ENCODE data around the gene SHROOM4.

The SHROOM4 gene

DNA sequence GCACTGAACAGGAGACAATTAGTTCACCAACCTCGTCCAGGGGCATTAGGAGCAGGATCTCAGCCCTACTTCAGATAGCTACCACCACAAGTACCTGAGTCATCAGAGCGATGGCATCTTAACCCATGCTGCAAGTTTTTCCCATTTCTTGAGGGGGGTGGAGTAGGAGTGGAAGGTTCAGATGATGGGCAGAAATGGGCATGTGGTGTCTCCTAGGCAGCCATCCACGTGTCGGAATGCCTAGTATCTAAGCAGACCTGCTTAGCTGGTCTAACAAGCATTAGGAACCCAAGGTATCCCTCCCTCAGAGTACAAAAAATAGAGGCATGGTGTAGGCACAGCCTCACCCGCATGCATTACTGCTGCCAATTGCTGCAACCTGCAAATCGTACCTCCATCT is 184.2 kb downstream of the SHROOM4 start:
- no peak for DNase-seq (ENCODE audit: extremely low spot score)
- ChIA-PET CTCF (no interaction called here), POLR2A (no interaction called here)
- TF ChIP-seq, protein P1, sequence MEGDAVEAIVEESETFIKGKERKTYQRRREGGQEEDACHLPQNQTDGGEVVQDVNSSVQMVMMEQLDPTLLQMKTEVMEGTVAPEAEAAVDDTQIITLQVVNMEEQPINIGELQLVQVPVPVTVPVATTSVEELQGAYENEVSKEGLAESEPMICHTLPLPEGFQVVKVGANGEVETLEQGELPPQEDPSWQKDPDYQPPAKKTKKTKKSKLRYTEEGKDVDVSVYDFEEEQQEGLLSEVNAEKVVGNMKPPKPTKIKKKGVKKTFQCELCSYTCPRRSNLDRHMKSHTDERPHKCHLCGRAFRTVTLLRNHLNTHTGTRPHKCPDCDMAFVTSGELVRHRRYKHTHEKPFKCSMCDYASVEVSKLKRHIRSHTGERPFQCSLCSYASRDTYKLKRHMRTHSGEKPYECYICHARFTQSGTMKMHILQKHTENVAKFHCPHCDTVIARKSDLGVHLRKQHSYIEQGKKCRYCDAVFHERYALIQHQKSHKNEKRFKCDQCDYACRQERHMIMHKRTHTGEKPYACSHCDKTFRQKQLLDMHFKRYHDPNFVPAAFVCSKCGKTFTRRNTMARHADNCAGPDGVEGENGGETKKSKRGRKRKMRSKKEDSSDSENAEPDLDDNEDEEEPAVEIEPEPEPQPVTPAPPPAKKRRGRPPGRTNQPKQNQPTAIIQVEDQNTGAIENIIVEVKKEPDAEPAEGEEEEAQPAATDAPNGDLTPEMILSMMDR (IDR thresholded peaks at IDR 0.05; ENCODE audit: control extremely low read depth, extremely low read depth, low read depth, missing control alignments), result no peak

DNA sequence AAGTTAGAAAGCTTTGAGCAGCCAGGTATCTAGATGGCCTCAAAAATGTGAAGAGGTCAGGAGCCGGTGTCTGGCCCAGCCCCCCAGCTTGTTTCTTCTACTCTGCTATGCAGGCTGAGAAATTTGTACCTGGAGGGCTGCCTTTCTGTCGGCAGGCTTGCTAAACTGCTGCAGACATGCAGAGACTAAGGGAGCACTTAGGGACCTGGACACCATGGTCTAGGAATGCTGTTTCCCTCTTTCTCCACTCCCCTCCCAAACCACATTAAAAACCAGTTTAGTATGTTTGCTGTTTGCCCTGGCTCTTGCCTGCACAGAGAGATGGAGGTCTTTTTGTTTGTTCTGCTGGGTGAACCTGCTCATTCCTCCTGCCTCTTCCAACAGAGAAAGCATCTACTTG is 186.3 kb downstream of the SHROOM4 start:
- TF ChIP-seq, protein P1 (IDR thresholded peaks at IDR 0.05; ENCODE audit: control extremely low read depth, extremely low read depth, low read depth, missing control alignments), result no peak
- DNase-seq (ENCODE audit: extremely low spot score), result no peak
- CTCF ChIA-PET, result interaction anchor here (1.3 kb wide), 1 partner anchor 44 kb away, joined by 3 read pairs; no protein-coding TSS in a partner anchor
- POLR2A ChIA-PET, result no interaction called here

DNA sequence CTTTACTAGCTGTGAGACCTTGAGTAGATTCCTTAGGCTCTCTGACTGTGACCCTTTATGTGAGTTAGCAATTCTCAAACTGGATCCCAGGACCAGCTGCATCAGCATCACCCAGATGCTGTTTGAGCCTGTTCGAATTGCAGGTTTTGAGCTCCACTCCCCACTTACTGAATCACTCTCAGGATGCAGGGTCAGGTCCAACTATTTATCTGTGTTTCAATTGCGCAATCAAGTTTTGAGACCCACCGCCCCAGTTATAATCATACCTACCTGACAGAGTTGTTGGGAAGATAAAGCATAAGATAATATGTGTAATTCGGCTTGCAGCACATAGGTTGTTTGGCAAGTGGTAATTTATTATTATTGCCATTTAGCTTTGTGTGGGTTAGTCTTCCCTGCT is 187.6 kb downstream of the SHROOM4 start:
- ChIA-PET POLR2A (no interaction called here), CTCF (no interaction called here)
- TF ChIP-seq, protein P1 (IDR thresholded peaks at IDR 0.05; ENCODE audit: control extremely low read depth, extremely low read depth, low read depth, missing control alignments), result no peak

DNA sequence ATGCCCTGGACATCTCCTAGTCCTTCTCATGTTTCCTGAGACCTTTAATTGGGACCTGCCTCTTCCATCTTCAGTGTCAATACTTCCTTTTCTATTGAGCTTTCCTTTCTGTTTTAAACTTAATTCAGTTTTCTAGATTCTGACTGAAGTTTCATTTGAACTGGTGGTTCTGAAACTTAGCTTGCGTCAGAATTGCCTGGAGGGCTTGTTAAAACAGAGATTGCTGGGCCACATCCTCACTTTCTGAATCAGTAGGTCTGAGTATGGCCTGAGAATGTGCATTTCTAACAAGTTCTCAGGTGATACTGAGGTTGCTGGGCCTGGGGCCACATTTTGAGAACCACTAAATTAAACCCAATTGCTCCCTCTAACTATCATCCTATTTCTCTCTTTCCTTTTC is 191.2 kb downstream of the SHROOM4 start:
- ChIA-PET CTCF (no interaction called here), POLR2A (no interaction called here)
- TF ChIP-seq, protein P1 (IDR thresholded peaks at IDR 0.05; ENCODE audit: control extremely low read depth, extremely low read depth, low read depth, missing control alignments), result no peak
- no peak for DNase-seq (ENCODE audit: extremely low spot score)

More for the DNA sequence above, 187.6 kb downstream of the SHROOM4 start:
- DNase-seq (ENCODE audit: extremely low spot score), result no peak

DNA sequence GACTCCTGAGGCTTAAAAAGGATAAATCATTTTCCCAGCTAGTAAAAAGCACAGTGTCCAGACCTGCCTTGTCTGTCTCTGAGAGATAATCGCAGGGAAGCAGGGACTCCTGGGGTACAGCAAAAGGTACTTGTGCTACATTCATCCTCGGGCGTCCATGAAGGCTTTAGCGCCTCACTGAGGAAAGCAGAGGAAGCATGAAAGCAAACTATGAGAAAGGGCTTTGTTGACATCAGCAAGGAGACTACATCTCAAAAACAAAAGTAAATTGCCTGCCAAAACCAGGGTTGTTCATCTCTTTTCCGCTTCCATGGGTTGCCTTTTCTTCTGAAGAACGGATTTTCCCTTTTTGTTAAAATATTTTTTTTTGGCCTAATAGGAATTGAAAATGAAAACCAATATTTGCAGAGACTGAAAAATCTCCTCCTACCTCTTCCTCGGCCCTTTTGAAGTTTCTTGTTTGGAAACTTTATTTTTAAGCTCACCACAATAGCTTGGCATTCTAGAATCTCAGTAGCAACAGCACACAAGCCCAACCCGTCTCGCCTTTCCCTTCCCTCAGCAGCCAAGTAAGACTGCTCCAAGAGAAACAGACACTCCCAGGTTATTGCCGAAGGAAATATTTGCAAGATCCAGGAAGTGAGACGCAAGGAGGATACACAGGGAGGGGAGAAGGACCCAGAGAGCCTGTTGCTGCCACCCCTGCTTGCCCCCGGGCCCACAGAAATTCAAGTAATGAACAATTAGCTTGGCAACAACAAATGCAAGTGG is 195.0 kb downstream of the SHROOM4 start:
- CTCF ChIA-PET, result no interaction called here
- TF ChIP-seq, protein P1 (IDR thresholded peaks at IDR 0.05; ENCODE audit: control extremely low read depth, extremely low read depth, low read depth, missing control alignments), result no peak

DNA sequence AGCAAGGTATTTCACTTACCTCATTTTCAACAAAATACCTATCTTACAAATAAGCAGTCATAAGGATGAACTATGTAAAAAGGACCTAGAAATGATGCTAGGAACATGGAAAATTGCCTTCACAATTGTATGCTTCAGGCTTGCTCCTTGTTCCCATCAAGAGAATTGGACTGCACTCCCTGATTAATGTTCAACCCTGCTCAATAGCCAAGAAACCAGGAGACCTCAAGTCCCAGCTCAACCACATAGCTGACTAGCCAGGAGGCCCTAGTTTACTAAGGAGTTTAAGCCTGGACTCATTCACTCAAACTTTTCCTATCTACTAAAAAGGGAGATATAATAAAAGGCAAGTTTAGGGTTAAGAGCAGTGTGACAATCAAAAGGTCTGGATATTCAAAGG is 196.8 kb downstream of the SHROOM4 start:
- POLR2A ChIA-PET, result no interaction called here
- CTCF ChIA-PET, result no interaction called here
- TF ChIP-seq, protein P1 (IDR thresholded peaks at IDR 0.05; ENCODE audit: control extremely low read depth, extremely low read depth, low read depth, missing control alignments), result no peak

More for the DNA sequence above, 195.0 kb downstream of the SHROOM4 start:
- POLR2A ChIA-PET, result no interaction called here
- no peak for DNase-seq (ENCODE audit: extremely low spot score)

More for the DNA sequence above, 196.8 kb downstream of the SHROOM4 start:
- no peak for DNase-seq (ENCODE audit: extremely low spot score)

Data from GM10248 (cell line).